ENCODE results near the gene DCTN4.

Gene DCTN4

GRCh38 chr5:150783422-150783928 is 24.7 kb upstream of the DCTN4 start:
- Mint-ChIP-seq H3K27ac (peak overlapping the region; percentile 42), H3K4me1 (peaks cover 40 to 61% of the 10 kb centered on the region in 2 donors), H3K4me3 (peak overlapping the region; percentile 6 to 36), H3K36me3 (peaks cover 20 to 55% of the 10 kb centered on the region in 2 donors), H3K9me3 (peaks cover 2 to 4% of the 10 kb centered on the region in 2 donors), H3K27me3 (peaks cover 30 to 31% of the 10 kb centered on the region in 2 donors)
- ATAC-seq (replicated peaks) = peak; percentile 40 to 42
- no peak for DNase-seq

- ATAC-seq (replicated peaks) = no peak
- H3K4me1 Mint-ChIP-seq = peaks cover 41 to 67% of the 10 kb centered on the region in 2 donors
These were observed 24.0 kb upstream of the DCTN4 start for GRCh38 chr5:150782850-150783249.

GRCh38 chr5:150781706-150782614 is 23.1 kb upstream of the DCTN4 start:
- Mint-ChIP-seq H3K27ac (peak overlapping the region; percentile 65), H3K9me3 (peaks cover 2 to 4% of the 10 kb centered on the region in 2 donors), H3K4me1 (peaks cover 45 to 71% of the 10 kb centered on the region in 2 donors), H3K4me3 (peak overlapping the region in 1 of 2 donors; percentile 20), H3K36me3 (peaks cover 23 to 50% of the 10 kb centered on the region in 2 donors), H3K27me3 (peaks cover 37 to 39% of the 10 kb centered on the region in 2 donors)
- ATAC-seq (replicated peaks) = no peak
- no peak for DNase-seq

More at GRCh38 chr5:150782850-150783249, 24.0 kb upstream of the DCTN4 start:
- DNase-seq = no peak
- H3K36me3 Mint-ChIP-seq = peaks cover 23 to 55% of the 10 kb centered on the region in 2 donors
- peaks cover 2 to 4% of the 10 kb centered on the region in 2 donors for H3K9me3 Mint-ChIP-seq
- peak overlapping the region; percentile 26 for H3K27ac Mint-ChIP-seq
- H3K27me3 Mint-ChIP-seq = peaks cover 35 to 36% of the 10 kb centered on the region in 2 donors
- no peak overlapping the region for H3K4me3 Mint-ChIP-seq

GRCh38 chr5:150780816-150781221 is 22.0 kb upstream of the DCTN4 start:
- DNase-seq (no peak), ATAC-seq (replicated peaks) (peak in 1 of 2 donors; percentile 1)
- H3K4me3 Mint-ChIP-seq = peak overlapping the region in 1 of 2 donors; percentile 96
- peaks cover 38 to 39% of the 10 kb centered on the region in 2 donors for H3K27me3 Mint-ChIP-seq
- H3K4me1 Mint-ChIP-seq = peaks cover 45 to 71% of the 10 kb centered on the region in 2 donors
- H3K36me3 Mint-ChIP-seq = peaks cover 22 to 47% of the 10 kb centered on the region in 2 donors
- peaks cover 0 to 1% of the 10 kb centered on the region in 2 donors for H3K9me3 Mint-ChIP-seq
- peak overlapping the region; percentile 20 for H3K27ac Mint-ChIP-seq

GRCh38 chr5:150780187-150780692 is 21.4 kb upstream of the DCTN4 start:
- H3K4me3 Mint-ChIP-seq = peak overlapping the region; percentile 85 to 96
- H3K9me3 Mint-ChIP-seq = no peaks in the 10 kb centered on the region
- peaks cover 45 to 71% of the 10 kb centered on the region in 2 donors for H3K4me1 Mint-ChIP-seq
- peaks cover 41 to 42% of the 10 kb centered on the region in 2 donors for H3K27me3 Mint-ChIP-seq
- ATAC-seq (replicated peaks) = peak; percentile 79 to 81
- peak; percentile 73 for DNase-seq
- H3K36me3 Mint-ChIP-seq = peaks cover 21 to 46% of the 10 kb centered on the region in 2 donors
- H3K27ac Mint-ChIP-seq = peak overlapping the region; percentile 20

GRCh38 chr5:150779397-150780186 is 20.8 kb upstream of the DCTN4 start:
- peaks cover 44 to 67% of the 10 kb centered on the region in 2 donors for H3K4me1 Mint-ChIP-seq
- peaks cover 21 to 43% of the 10 kb centered on the region in 2 donors for H3K36me3 Mint-ChIP-seq
- ATAC-seq (replicated peaks) (peak; percentile 16 to 26), DNase-seq (no peak)
- peak overlapping the region; percentile 85 to 96 for H3K4me3 Mint-ChIP-seq
- H3K27ac Mint-ChIP-seq = peak overlapping the region; percentile 96
- H3K9me3 Mint-ChIP-seq = no peaks in the 10 kb centered on the region
- H3K27me3 Mint-ChIP-seq = peaks cover 37 to 42% of the 10 kb centered on the region in 2 donors

GRCh38 chr5:150778517-150779396 is 19.9 kb upstream of the DCTN4 start, which contains the start of gene SMIM3:
Gene SMIM3, plus strand, starts transcription at chr5:150778757. Its CDS starts 16,684 bp downstream, at chr5:150795441.
- H3K36me3 Mint-ChIP-seq = peaks cover 21 to 37% of the 10 kb centered on the region in 2 donors
- ATAC-seq (replicated peaks) = peak; percentile 19 to 31
- peak within 1 kb of the TSS; percentile 85 to 96 for H3K4me3 Mint-ChIP-seq
- no peak for DNase-seq
- H3K27ac Mint-ChIP-seq = peak within 1 kb of the TSS; percentile 96
- H3K27me3 Mint-ChIP-seq = peaks cover 33 to 42% of the 10 kb centered on the region in 2 donors
- peaks cover 41 to 59% of the 10 kb centered on the region in 2 donors for H3K4me1 Mint-ChIP-seq
- H3K9me3 Mint-ChIP-seq = no peaks in the 10 kb centered on the region

GRCh38 chr5:150778088-150778516 is 19.3 kb upstream of the DCTN4 start:
- Mint-ChIP-seq H3K4me3 (peak overlapping the region; percentile 85 to 96), H3K4me1 (peaks cover 39 to 52% of the 10 kb centered on the region in 2 donors), H3K27ac (peak overlapping the region; percentile 96), H3K9me3 (no peaks in the 10 kb centered on the region), H3K27me3 (peaks cover 33 to 42% of the 10 kb centered on the region in 2 donors), H3K36me3 (peaks cover 21 to 34% of the 10 kb centered on the region in 2 donors)
- DNase-seq (no peak), ATAC-seq (replicated peaks) (no peak)

GRCh38 chr5:150777685-150778084 is 18.9 kb upstream of the DCTN4 start:
- Mint-ChIP-seq H3K9me3 (no peaks in the 10 kb centered on the region), H3K27me3 (peaks cover 28 to 39% of the 10 kb centered on the region in 2 donors), H3K36me3 (peaks cover 21 to 30% of the 10 kb centered on the region in 2 donors), H3K27ac (peak overlapping the region; percentile 96), H3K4me1 (peaks cover 34 to 48% of the 10 kb centered on the region in 2 donors), H3K4me3 (peak overlapping the region; percentile 85 to 96)
- ATAC-seq (replicated peaks) = no peak
- no peak for DNase-seq

GRCh38 chr5:150774145-150774544 is 15.3 kb upstream of the DCTN4 start:
- H3K27ac Mint-ChIP-seq = no peak overlapping the region
- H3K27me3 Mint-ChIP-seq = peaks cover 17 to 26% of the 10 kb centered on the region in 2 donors
- no peak overlapping the region for H3K4me3 Mint-ChIP-seq
- peaks cover 19 to 35% of the 10 kb centered on the region in 2 donors for H3K4me1 Mint-ChIP-seq
- H3K36me3 Mint-ChIP-seq = peaks cover 10% of the 10 kb centered on the region in 2 donors
- DNase-seq (no peak), ATAC-seq (replicated peaks) (peak; percentile 26 to 33)
- H3K9me3 Mint-ChIP-seq = peaks cover 4 to 6% of the 10 kb centered on the region in 2 donors

- Mint-ChIP-seq H3K27ac (peak overlapping the region; percentile 90), H3K4me1 (peaks cover 11 to 22% of the 10 kb centered on the region in 2 donors), H3K4me3 (peak overlapping the region; percentile 15 to 40), H3K9me3 (peaks cover 4 to 6% of the 10 kb centered on the region in 2 donors), H3K27me3 (peaks cover 7 to 8% of the 10 kb centered on the region in 2 donors), H3K36me3 (peaks cover 6 to 7% of the 10 kb centered on the region in 2 donors)
- ATAC-seq (replicated peaks) (peak; percentile 76 to 78), DNase-seq (no peak)
These were observed 12.4 kb upstream of the DCTN4 start for GRCh38 chr5:150771034-150771795.

GRCh38 chr5:150766251-150766650 is 7.4 kb upstream of the DCTN4 start:
- H3K27me3 Mint-ChIP-seq = peaks cover 6 to 7% of the 10 kb centered on the region in 2 donors
- H3K36me3 Mint-ChIP-seq = peaks cover 9 to 14% of the 10 kb centered on the region in 2 donors
- no peak overlapping the region for H3K4me3 Mint-ChIP-seq
- H3K27ac Mint-ChIP-seq = no peak overlapping the region
- ATAC-seq (replicated peaks) (no peak), DNase-seq (no peak)
- H3K9me3 Mint-ChIP-seq = peaks cover 6 to 7% of the 10 kb centered on the region in 2 donors
- peaks cover 18 to 45% of the 10 kb centered on the region in 2 donors for H3K4me1 Mint-ChIP-seq

Data from stimulated activated naive B cell treated with anti-CD40 and anti-IgM and Interleukin-4, amounts not matched to agents 10 μg/mL and 1 μg/mL and 100 μg/mL, for 72 hours (primary cell).